IMR-90 (cell line): ENCODE results near the gene TENM4. TPM values are rescaled to one million over a fixed set of nuclear protein-coding genes. Genes with fewer than 3 reads are reported as not detected.

ENCODE experiments used
- ATAC-seq: fragments of 200-7000 bp; cut with Tn5 transposase; 2 replicates; pipeline ENCODE4 v1.9.1; 2020; ENCODE audit warnings: low read depth, mild to moderate bottlenecking, moderate library complexity
- BruUV-seq: library from RNA; stranded (reverse); fragments of 400-500 nt; replicated peaks from 2 replicates; lab custom pipeline; 2021; lab: Mats Ljungman, UMichigan
- CTCF ChIA-PET: fragments of 300-600 bp; formaldehyde crosslinking; extraction: SDS; loops from one replicate; lab custom pipeline; 2021; ENCODE audit warnings: antibody characterized with exemption; lab: Yijun Ruan, JAX
- POLR2A ChIA-PET: fragments of 300-600 bp; sonication (Branson Sonifier 250); formaldehyde crosslinking; loops from one replicate; lab custom pipeline; 2022; ENCODE audit warnings: antibody characterized with exemption; ENCODE audit not compliant: unreplicated experiment; lab: Charles Lee
- DNase-seq: peaks from one replicate; pipeline ENCODE4 v3.0.0; 2013
- H2AFZ ChIP-seq: replicated peaks from 2 replicates; pipeline ENCODE3; 2013; ENCODE audit warnings: low read length, mild to moderate bottlenecking; ENCODE audit not compliant: poor library complexity
- H2AK5ac ChIP-seq: 2 replicates; pipeline ENCODE4 v1.6.1; 2013; ENCODE audit warnings: low read depth, low read length, inconsistent platforms
- H2AK9ac ChIP-seq: replicated peaks from 2 replicates; pipeline ENCODE3; 2013; ENCODE audit warnings: mild to moderate bottlenecking, low read depth, low read length, moderate library complexity; ENCODE audit not compliant: poor library complexity
- H2BK120ac ChIP-seq: 2 replicates; pipeline ENCODE4 v1.6.1; 2013; ENCODE audit warnings: low read depth, low read length, inconsistent platforms
- H2BK15ac ChIP-seq: 3 replicates; pipeline ENCODE4 v1.6.1; 2013; ENCODE audit warnings: low read depth, low read length, inconsistent platforms
- H2BK20ac ChIP-seq: 2 replicates; pipeline ENCODE4 v1.6.1; 2013; ENCODE audit warnings: low read depth, mild to moderate bottlenecking, inconsistent platforms, low read length, moderate library complexity
- H2BK5ac ChIP-seq: 2 replicates; pipeline ENCODE4 v1.6.1; 2013; ENCODE audit warnings: mild to moderate bottlenecking, low read depth, low read length, inconsistent platforms; ENCODE audit not compliant: poor library complexity, severe bottlenecking
- H3K14ac ChIP-seq: replicated peaks from 2 replicates; pipeline ENCODE4 v1.6.1; 2013; ENCODE audit warnings: low read depth, low read length, inconsistent platforms
- H3K18ac ChIP-seq: 2 replicates; pipeline ENCODE4 v1.6.1; 2013; ENCODE audit warnings: low read depth, low read length, control low read depth
- H3K23ac ChIP-seq: 2 replicates; pipeline ENCODE4 v1.6.1; 2013; ENCODE audit warnings: low read depth, low read length, inconsistent platforms
- H3K27ac ChIP-seq: 2 replicates; pipeline ENCODE4 v1.5.1; 2013; ENCODE audit warnings: mild to moderate bottlenecking, control low read depth, low read length; ENCODE audit not compliant: insufficient read depth
- H3K27me3 ChIP-seq: 2 replicates; pipeline ENCODE4 v1.6.1; 2013; ENCODE audit warnings: low read length; ENCODE audit not compliant: control insufficient read depth, insufficient read depth
- H3K36me3 ChIP-seq: 2 replicates; pipeline ENCODE4 v1.6.1; 2013; ENCODE audit warnings: low read length, mixed read lengths; ENCODE audit not compliant: control insufficient read depth, insufficient read depth
- H3K4ac ChIP-seq: 2 replicates; pipeline ENCODE4 v1.6.1; 2013; ENCODE audit warnings: low read depth, low read length, inconsistent platforms
- H3K4me1 ChIP-seq: 2 replicates; pipeline ENCODE4 v1.6.1; 2013; ENCODE audit warnings: low read length, mixed read lengths; ENCODE audit not compliant: control insufficient read depth, insufficient read depth
- H3K4me2 ChIP-seq: 2 replicates; pipeline ENCODE4 v1.6.1; 2013; ENCODE audit warnings: low read depth, mild to moderate bottlenecking, control low read depth, low read length, moderate library complexity
- H3K4me3 ChIP-seq: 2 replicates; pipeline ENCODE4 v1.5.1; 2013; ENCODE audit warnings: low read depth, mild to moderate bottlenecking, control low read depth, low read length, moderate library complexity; ENCODE audit not compliant: insufficient read depth
- H3K56ac ChIP-seq: 2 replicates; pipeline ENCODE4 v1.6.1; 2013; ENCODE audit warnings: low read length, inconsistent platforms; ENCODE audit not compliant: insufficient read depth; ENCODE audit errors: extremely low read depth
- H3K79me1 ChIP-seq, 2 experiments: 2 replicates each; pipeline ENCODE4 v1.6.1; 2013; ENCODE audit warnings: low read length in 2 of 2, inconsistent platforms in 1 of 2, low read depth in 1 of 2
- H3K9ac ChIP-seq: 2 replicates; pipeline ENCODE4 v1.6.1; 2013; ENCODE audit warnings: low read depth, low read length, control low read depth
- H3K9me1 ChIP-seq: 2 replicates; pipeline ENCODE4 v1.6.1; 2013; ENCODE audit warnings: low read length, inconsistent platforms; ENCODE audit not compliant: insufficient read depth
- H3K9me3 ChIP-seq: 2 replicates; pipeline ENCODE4 v1.6.1; 2013; ENCODE audit warnings: low read length; ENCODE audit not compliant: control insufficient read depth, insufficient read depth
- H4K20me1 ChIP-seq: 2 replicates; pipeline ENCODE4 v1.6.1; 2013; ENCODE audit warnings: low read length, inconsistent platforms; ENCODE audit not compliant: insufficient read depth
- H4K5ac ChIP-seq: 2 replicates; pipeline ENCODE4 v1.6.1; 2013; ENCODE audit warnings: mild to moderate bottlenecking, low read depth, low read length, control low read depth
- H4K8ac ChIP-seq, 2 experiments: 2 replicates each; pipeline ENCODE4 v1.6.1; 2013; ENCODE audit warnings: low read depth in 2 of 2, low read length in 2 of 2, control low read depth in 1 of 2, inconsistent platforms in 1 of 2
- H4K91ac ChIP-seq: 2 replicates; pipeline ENCODE4 v1.6.1; 2013; ENCODE audit warnings: low read depth, low read length, inconsistent platforms; ENCODE audit not compliant: insufficient read depth
- BHLHE40 ChIP-seq: fragments of 150-350 bp; IDR thresholded peaks from 2 replicates; pipeline ENCODE4 v1.6.1; 2016; ENCODE audit warnings: mild to moderate bottlenecking, low read depth, low read length
- CHD1 ChIP-seq: IDR thresholded peaks from 2 replicates; pipeline ENCODE4 v1.6.1; 2012; ENCODE audit warnings: low read depth, low read length, improper control_type of control experiment
- ELK1 ChIP-seq: fragments of 150-350 bp; IDR thresholded peaks from 2 replicates; pipeline ENCODE4 v1.6.1; 2016; ENCODE audit warnings: low read depth, mild to moderate bottlenecking, low read length, moderate library complexity, borderline replicate concordance
- MAFK ChIP-seq: IDR thresholded peaks from 2 replicates; pipeline ENCODE4 v1.6.1; 2012; ENCODE audit warnings: low read depth, low read length, improper control_type of control experiment
- MAZ ChIP-seq: IDR thresholded peaks from 2 replicates; pipeline ENCODE4 v1.6.1; 2012; ENCODE audit warnings: low read depth, mild to moderate bottlenecking, low read length, improper control_type of control experiment, moderate library complexity, borderline replicate concordance
- MXI1 ChIP-seq: IDR thresholded peaks from 2 replicates; pipeline ENCODE4 v1.6.1; 2012; ENCODE audit warnings: low read depth, mild to moderate bottlenecking, low read length, moderate library complexity, borderline replicate concordance
- POLR2A ChIP-seq: IDR thresholded peaks from 2 replicates; pipeline ENCODE4 v1.6.1; 2012; ENCODE audit warnings: mild to moderate bottlenecking, low read depth, low read length
- RAD21 ChIP-seq: IDR thresholded peaks from 2 replicates; pipeline ENCODE4 v1.6.1; 2012; ENCODE audit warnings: low read length, improper control_type of control experiment
- RCOR1 ChIP-seq: IDR thresholded peaks from 2 replicates; pipeline ENCODE4 v1.6.1; 2012; ENCODE audit warnings: mild to moderate bottlenecking, low read length, improper control_type of control experiment; ENCODE audit not compliant: insufficient replicate concordance
- WGBS, 2 experiments: methylation state at CpG; one replicate each; pipeline versions ENCODE4 v1.1.5 to v1.1.7; 2013; ENCODE audit warnings: missing lambda C conversion rate in 2 of 2; ENCODE audit not compliant: insufficient read length in 1 of 2; ENCODE audit errors: extremely low coverage in 2 of 2; 5-methylcytosine and 5-hydroxymethylcytosine counted together
- dilution Hi-C: fragments of 300-500 bp; cut with HindIII; formaldehyde crosslinking; loops from one replicate; pipeline ENCODE4 v1.14.3; 2018; ENCODE audit warnings: low sequenced_read_pairs; ENCODE audit not compliant: unreplicated experiment
- in situ Hi-C: fragments of 300-500 bp; cut with MboI; formaldehyde crosslinking; loops from 3 replicates; pipeline ENCODE4 v1.14.3; 2019; ENCODE audit warnings: low sequenced_read_pairs, inconsistent platforms, mixed read lengths
- intact Hi-C: fragments of 100-400 bp; cut with micrococcal nuclease; formaldehyde crosslinking; loops from 2 replicates; pipeline ENCODE4 v1.10.0; 2022
- polyA plus RNA-seq, 3 experiments: library from polyadenylated mRNA; depleted of rRNA; stranded (reverse); fragments of >200 nt; gene quantifications; 2 replicates each; pipeline ENCODE4 v1.2.3, GENCODE V29; 2012; ENCODE audit warnings: low replicate concordance in 1 of 3
- total RNA-seq: library from RNA; depleted of rRNA; stranded (reverse); fragments of >200 nt; gene quantifications from 2 replicates; pipeline ENCODE4 v1.2.3, GENCODE V29; 2012

TENM4 gene
- total and polyA plus RNA-seq, 2 of the 4 experiments (the other 2 are of a cell fraction) = 7.4 to 9.0 TPM

- in situ Hi-C loops = no loop called here
- Histone ChIP-seq H3K4ac (no peak overlapping the region), H4K91ac (no peak overlapping the region), H3K36me3 (no peaks in the 10 kb centered on the region; the same call in 1 of the 2 replicates), H3K4me1 (peaks cover 11% of the 10 kb centered on the region; the same call in 1 of the 2 replicates), H2BK15ac (no peak overlapping the region), H3K4me3 (no peak overlapping the region), H4K8ac (no peak overlapping the region), H4K5ac (no peak overlapping the region; the same call in 1 of the 2 replicates), H2AK5ac (no peak overlapping the region), H2AFZ (no peak overlapping the region), H2BK5ac (no peak overlapping the region), H3K14ac (no peak overlapping the region; the same call in 1 of the 2 replicates), H3K27me3 (0 out of 2 replicates have a peak, but pooled peaks cover 1% of the 10 kb centered on the region), H3K4me2 (no peak overlapping the region), H2AK9ac (no peak overlapping the region), H4K20me1 (no peaks in the 10 kb centered on the region), H3K56ac (no peak overlapping the region), H3K9ac (no peak overlapping the region), H3K27ac (peak overlapping the region; percentile 37; the same call in 1 of the 2 replicates), H3K18ac (peak overlapping the region; percentile 16; the same call in 1 of the 2 replicates), H2BK20ac (no peak overlapping the region), H3K23ac (no peak overlapping the region), H3K9me1 (peaks cover 3% of the 10 kb centered on the region; the same call in 1 of the 2 replicates), H3K9me3 (peaks cover 7% of the 10 kb centered on the region), H2BK120ac (no peak overlapping the region), H3K79me1 (no peaks in the 10 kb centered on the region)
- TF ChIP-seq ELK1 (no peak), POLR2A (no peak), MAZ (no peak), MAFK (no peak), BHLHE40 (no peak), RCOR1 (no peak), MXI1 (no peak), RAD21 (no peak), CHD1 (no peak)
- WGBS, 2 experiments = no CpG with 5 or more reads among the region's 3 CpGs
- intact Hi-C loops = no loop called here
- dilution Hi-C loops = no loop called here
- ATAC-seq = peak; percentile 14; the same call in 1 of the 2 replicates
- CTCF ChIA-PET = interaction anchor here (0.5 kb wide), 1 partner anchor 447 kb away, joined by 3 read pairs; no protein-coding TSS in a partner anchor
- POLR2A ChIA-PET = no interaction called here
- DNase-seq = no peak
- BruUV-seq = no TSS peak
Measured at GRCh38 chr11:79043726-79044125, 397.1 kb downstream of the TENM4 start.
